Suprapubic skin (tissue), 4 donors: Measurements from ENCODE around the gene INPP5K.

Experiments used
- CTCF ChIP-seq, 2 donors: fragments of 200-600 bp in 1 of 2; fragments of 450-650 bp in 1 of 2; sonication (generic) in 1 of 2; IDR thresholded peaks; one replicate each; pipeline ENCODE4 v1.5.1; 2016 to 2019; ENCODE audit warnings: antibody characterized with exemption in 2 of 2, mild to moderate bottlenecking in 1 of 2, moderate library complexity in 1 of 2
- EP300 ChIP-seq: sonication (generic); formaldehyde crosslinking; IDR thresholded peaks from one replicate; pipeline ENCODE4 v1.6.1; 2017; ENCODE audit warnings: antibody characterized with exemption
- POLR2A ChIP-seq, 2 donors: fragments of 450-650 bp; IDR thresholded peaks; one replicate each; pipeline ENCODE4 v1.6.1; 2017; ENCODE audit warnings: antibody characterized with exemption in 2 of 2, mild to moderate bottlenecking in 2 of 2, moderate library complexity in 2 of 2
- POLR2AphosphoS5 ChIP-seq, 3 donors: sonication (generic); formaldehyde crosslinking; IDR thresholded peaks; one replicate each; pipeline ENCODE4 v1.6.1; 2017; ENCODE audit warnings: antibody characterized with exemption in 3 of 3

- no peak for TF ChIP-seq CTCF (IDR thresholded peaks at IDR 0.05)
- TF ChIP-seq POLR2A (IDR thresholded peaks at IDR 0.05) = no peak
- TF ChIP-seq POLR2AphosphoS5 (IDR thresholded peaks at IDR 0.05) = no peak
- no peak for TF ChIP-seq EP300
Measured at GRCh38 chr17:1454541-1454940, 61.9 kb downstream of the INPP5K start.
